Middle frontal gyrus (tissue), 1 donor: Measurements from ENCODE around the gene CADM2.
"Not testable (repeated sequence)": the region's sequence is repeated elsewhere in the genome, so short reads cannot be mapped to it uniquely, and the experiment has no call there.

Source experiments
- DNase-seq: peaks from one replicate; pipeline ENCODE4 v3.0.0-alpha.2; 2015; ENCODE audit warnings: low spot score; ENCODE audit errors: extremely low spot score

The CADM2 gene

DNA sequence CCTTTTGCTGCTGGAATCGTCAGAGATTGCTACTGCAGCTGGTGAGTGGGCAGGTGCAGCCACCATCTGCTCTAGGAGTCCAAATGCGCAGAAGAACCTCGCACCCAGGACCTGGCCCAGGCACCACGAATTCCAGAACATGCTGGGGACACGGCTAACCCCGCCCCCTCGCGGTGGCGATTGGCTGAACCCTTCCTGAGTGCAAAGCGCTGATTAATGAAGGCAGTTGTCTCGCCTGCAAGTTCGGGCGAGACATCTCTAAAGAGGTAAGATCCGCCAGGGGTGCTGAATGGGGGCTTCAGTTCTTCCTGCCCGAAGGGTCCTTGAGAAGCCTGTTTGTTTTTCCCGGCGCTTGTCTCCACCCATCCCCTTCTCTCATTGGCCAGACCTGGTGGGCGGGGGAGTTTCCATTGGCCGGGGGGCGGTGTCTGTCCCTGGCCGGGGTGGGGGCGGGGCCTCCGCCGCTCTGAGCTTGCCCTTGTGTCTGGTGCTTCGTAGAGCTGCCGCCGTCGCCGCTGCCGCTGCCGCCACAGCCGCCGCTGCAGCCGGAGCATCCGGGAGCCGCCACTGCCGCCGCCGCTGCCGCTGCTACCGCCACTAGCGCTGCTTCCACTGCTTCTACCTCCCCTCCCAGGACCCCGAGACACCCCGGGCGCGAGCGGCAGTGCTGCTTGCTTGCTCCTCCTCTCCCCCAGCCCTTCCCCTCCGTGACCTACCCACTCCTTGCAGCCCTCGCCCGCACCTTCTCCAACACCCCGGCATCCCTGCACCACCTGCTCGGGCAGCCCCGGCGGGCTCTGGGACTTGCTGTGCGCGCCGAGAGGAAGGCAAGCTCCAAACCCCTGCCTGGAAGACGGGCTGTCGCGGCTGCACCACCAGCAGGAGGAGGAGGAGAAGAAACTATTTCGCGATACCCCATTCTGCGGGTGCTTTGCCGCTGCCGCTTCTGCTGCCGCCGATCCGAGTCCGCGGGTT, at the start of gene CADM2:
Gene CADM2 (plus strand): TSS at position 495 of the 975 bp plus-strand sequence.
- peak; percentile 86 for DNase-seq

GRCh38 chr3:84918592-84918991, 40.2 kb upstream of the CADM2 start:
- DNase-seq: not testable (repeated sequence)

DNA sequence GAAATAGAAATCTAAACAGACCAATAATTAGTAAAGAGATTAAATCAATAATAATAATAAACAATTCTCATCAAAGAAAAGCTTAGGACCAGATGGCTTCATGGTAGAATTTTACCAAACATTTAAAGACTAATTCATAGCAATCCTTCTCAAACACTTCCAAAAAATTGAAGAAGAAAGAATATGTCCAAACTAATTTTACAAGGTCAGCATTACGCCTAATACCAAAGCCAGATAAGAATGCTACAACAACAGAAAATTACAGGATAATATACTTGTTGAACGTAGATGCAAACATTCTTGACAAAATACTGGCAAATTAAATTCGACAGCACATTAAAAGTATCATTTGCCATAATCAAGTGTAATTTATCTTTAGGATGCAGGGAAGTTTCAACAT, 36.1 kb upstream of the CADM2 start:
- no peak for DNase-seq

DNA sequence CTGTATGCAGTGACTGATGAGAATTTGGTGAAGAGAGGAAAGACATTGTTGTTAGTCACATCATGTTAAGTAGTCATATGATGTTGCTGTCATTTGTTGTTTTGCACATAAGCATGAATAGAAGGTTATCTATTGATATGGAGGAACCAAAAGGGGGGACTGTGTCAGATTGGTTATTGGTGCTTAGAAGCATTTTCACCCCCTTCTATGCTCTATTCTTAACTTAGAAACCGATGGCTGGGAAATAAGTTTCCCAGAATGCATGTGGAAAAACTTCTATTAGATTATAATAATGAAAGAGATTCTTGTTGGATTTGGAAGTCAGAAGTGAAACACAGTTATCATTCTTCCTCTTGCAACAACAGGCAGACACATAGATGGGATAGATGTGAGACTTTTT, 33.2 kb upstream of the CADM2 start:
- no peak for DNase-seq

DNA sequence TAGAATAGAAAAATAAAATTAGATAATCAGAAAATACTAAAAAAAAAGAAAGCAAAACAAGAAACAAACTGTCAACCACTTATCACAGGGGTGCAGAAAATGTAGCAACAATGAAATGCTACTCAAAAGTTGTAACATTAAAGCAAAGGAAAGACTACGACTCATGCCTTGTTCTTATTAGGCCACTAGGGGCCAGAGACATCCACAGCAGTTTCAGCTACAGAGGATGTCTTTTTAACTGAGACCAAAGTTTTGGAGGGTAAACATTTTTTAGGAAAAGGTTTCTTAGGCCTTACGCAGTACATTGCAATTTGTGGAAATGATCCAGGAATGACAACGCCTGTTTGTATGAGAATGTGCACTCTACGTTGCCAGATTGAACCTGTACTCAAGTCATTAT, 15.4 kb upstream of the CADM2 start:
- no peak for DNase-seq

DNA sequence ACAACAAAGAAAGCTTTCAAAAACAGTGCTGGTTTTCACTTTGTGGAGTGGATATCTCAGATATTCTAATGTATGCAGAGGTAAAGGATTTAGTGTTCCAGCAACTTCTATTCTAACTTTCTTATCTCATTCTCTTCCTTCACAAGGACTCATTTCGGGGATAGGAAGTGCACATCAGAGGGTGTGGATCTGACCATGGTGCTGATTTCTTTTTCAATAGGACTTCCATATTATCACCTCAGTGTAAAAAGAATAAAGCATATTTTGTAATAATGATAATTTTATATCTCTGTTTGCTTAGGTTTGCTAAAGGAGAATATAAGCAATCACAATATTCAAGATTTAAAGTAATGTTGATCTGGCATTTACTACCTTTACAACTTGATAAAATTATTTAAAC, 12.5 kb upstream of the CADM2 start:
- no peak for DNase-seq

DNA sequence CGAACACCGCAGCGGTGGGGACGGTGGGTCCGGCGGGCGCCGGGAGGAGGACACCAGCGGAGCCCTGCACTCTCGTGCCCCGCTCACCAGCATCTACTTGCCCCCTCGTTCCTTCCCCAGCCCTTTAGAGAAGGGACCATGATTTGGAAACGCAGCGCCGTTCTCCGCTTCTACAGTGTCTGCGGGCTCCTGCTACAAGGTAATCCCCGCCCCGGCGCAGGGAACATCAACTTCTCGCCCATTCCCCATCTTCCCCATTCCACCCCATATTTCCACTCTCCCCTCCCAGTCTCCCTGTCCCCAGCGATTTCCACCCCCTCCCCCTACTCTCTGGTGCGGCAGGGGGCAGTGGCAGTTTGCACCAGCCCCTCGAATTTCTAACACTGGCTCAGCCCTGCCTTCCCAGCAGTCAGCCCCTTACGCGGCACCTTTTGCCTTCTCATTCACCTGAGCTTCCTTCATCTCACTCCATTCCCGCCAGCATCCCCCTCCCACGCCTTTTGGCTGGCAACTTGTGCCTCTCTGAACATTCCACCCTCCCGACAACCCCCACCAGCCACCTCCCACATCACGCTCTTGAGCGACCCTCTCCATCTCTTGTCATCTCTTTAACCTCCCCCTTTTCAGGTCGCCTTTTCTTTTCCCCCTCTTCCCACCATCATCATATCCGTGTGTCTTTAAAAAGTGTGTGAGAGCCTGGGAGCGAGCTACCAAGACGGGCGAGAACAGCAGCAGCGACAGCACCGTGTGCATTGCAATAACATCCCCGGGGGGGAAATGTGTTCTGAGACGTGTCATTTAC, 882 bp downstream of the CADM2 start:
- DNase-seq: no peak

GRCh38 chr3:84960581-84960980, 1.8 kb downstream of the CADM2 start:
- no peak for DNase-seq

DNA sequence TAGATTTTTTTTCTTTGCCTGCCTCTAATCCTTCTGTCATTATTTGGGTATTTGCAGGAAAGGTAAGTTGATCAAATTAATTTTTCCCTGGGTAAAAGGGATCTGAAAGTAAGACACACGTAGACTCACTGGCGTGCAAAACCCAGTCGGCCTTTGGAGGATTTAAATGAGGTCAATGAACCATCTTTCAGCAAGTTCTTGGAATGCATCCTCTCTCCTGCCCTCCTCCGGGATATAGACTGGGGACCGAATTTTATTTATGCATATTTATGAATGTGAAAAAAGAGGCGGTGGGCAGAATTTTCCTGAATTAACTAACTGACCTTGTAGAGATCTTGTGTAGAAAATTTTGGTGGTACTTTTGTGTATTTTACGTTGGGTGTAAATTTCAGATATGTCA, 2.2 kb downstream of the CADM2 start:
- no peak for DNase-seq

DNA sequence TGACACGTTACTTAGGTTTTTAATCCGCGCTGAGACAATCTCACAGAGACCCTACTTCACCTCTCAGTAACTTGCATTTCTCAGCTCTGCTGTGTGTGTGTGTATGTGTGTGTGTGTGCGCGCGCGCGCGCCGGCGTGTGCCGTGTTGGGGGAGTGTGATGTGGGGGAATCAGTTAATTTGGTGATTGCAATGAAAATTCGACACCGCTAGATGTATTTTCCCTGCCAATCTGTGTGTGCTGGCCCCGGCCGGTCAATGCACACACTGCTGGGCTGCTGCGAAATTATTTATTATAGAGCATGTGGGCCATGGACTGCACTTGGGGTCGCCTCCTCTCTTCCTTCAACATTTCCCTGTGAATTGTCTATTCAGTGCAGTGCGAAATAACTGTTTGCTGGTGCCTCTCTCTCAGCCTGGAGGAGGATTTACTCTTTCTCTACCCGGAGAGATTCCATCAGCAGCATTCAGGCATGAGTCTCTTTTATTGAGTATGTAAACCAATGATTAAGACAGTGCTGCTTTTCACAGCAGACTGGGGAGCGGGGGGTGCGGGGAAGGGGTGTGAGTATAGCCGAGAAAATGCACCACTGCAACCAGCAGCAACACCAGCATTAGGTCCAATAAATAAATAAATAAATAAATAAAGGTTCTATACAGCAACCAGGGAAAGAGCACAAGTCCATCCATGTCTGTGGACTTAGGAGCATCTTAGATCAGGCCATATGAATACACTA, 2.9 kb downstream of the CADM2 start:
- DNase-seq: no peak

DNA sequence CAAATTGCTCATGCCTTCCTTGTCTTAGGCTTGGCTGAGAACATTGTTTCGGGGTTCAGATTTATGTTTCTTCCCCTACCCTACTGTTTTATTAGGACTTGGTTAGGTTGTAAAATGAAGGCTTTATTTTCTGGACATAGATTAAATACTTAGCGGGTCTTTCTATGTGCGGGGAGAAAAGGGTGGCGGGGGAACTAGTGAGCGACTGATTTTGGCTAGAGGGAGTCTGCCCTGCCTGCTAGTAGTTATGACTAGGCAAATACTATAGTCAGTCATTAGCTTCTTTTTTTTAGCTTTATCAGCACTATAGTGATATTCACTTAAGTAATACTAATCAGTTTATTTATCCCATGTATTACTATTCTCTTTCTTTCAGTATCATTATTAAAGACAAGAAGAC, 3.6 kb downstream of the CADM2 start:
- DNase-seq: no peak

GRCh38 chr3:84963137-84963536, 4.3 kb downstream of the CADM2 start:
- no peak for DNase-seq

DNA sequence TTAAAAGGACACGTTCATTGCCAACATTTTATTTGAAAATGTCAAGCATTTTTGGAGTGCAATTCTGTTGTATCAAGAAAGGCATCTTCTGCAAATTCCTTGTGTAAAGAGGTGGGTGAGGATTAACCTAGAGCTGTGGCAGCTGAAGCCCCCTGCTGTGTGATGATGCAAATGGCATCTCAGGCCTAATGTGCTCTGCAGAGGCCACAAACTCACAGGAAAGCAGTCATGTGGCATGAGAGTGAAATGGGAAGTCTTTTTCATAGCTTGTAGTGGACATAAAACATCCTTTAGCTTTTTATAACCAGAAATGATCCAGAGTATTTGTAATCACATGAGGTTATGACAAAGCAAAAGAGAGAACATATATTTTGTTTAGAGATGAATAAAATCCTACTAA, 6.4 kb downstream of the CADM2 start:
- no peak for DNase-seq

DNA sequence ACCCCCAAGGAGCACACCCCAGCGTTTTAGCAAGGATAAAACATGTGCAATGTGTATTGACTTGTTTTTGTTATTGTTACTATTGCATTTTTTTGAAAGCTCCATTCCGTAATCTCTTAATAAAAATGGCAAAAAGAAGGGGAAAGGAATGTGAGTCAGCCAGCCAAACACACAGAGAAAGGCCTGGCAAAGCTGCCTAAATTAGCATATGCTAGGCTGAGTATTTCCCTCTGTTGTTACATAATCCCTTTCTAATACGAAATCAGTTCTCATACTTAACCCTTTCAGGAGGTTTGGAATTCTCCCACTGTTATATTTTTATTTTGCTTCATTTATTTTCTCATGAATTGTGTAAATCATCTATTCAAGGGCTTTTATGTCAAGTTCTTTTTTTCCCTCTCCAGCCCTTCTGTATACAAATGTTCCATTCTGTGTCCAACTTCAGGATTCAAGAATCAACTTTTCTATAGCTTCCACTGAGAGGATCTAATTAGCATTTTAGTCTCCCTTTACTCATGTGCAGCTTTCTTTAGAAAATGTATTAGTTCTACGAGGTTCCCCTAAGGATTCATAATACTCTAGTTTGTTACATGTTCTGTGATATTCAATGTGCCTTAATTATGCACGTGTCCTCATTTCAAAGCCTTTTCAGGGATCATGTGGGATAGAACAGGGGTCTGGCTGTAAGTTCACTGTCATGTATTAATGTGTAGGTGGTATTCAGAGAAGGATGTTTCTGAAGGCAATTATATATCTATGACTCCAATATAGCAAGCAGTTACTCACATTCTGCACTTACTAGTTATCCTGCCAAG, 9.2 kb downstream of the CADM2 start:
- no peak for DNase-seq

- DNase-seq: no peak
Measured at GRCh38 chr3:84968701-84969235, 10.0 kb downstream of the CADM2 start.

- DNase-seq: no peak
Measured at GRCh38 chr3:84974347-84974746, 15.6 kb downstream of the CADM2 start.

GRCh38 chr3:84977021-84977420, 18.2 kb downstream of the CADM2 start:
- DNase-seq: no peak

DNA sequence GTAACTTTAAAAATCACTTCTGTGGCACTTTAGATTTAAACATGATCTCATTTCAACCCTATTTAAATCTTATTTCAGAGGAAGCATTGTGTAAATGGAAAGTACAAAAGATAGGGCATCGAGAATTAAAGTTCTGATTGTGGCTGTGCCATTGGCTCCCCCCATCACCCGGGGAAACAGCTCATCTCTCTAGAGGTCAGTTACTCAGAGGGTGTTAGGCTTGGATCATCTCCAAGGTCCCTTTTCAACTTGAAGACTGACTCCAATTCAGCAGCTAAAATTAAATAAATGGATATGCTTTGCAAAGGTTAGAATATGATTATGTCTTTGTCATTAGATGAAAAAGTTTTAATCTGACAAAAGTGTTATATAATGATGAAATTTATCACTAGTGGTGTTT, 20.1 kb downstream of the CADM2 start:
- DNase-seq: no peak

DNA sequence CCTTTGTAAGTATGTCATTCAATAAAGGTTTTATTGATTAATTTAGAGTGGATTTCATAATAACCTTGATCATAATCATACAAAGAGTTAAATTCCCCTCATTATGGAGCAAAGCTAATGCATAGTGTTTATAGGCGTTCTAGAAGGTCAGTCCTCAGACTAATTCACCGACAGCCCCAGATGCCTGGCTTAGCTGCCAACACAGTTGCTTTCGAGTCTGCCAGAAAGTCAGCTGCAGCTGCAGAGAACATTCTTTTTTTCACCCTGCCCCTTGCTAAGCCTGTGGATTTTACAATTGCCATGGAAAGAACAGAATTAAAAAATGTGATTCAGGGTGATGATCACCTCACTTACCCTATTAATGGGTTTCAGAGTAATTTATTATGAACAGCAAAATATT, 21.2 kb downstream of the CADM2 start:
- DNase-seq: peak; percentile 57

DNA sequence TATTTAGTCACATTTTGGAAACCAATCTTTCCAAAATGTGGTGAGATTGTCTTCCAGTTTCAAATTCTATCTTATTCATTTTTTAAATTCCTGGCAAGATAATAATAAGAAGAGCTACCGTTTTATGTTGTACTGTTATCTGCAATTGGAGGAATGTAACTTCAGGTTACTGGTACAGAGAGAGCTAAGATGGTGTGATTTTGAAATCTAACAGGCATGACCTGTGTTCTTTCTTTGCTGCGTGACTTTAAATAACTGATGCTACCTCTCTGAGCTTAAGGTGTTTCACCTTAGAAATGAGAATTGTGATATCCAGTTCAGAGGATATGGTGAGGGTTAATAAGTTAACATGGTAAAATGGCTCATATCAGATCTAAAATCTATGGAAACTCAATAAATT, 21.7 kb downstream of the CADM2 start:
- DNase-seq: no peak

GRCh38 chr3:84983490-84983889, 24.7 kb downstream of the CADM2 start:
- no peak for DNase-seq
